ENCODE data around the gene PCCB. TPM values are rescaled to one million over a fixed set of nuclear protein-coding genes. Genes with fewer than 3 reads are reported as not detected.

PCCB gene
- total and polyA plus RNA-seq, 2 of the 8 experiments (the other 6 are each of a cell fraction or from before 2014, with no cell fraction given): 56.7 to 84.4 TPM

GRCh38 chr3:136247855-136248590 lies 2.1 kb upstream of the PCCB start:
- Histone ChIP-seq H2AFZ (ENCODE audit: low read length) (0 out of 2 replicates have a peak overlapping the region, but pooled peaks have one; percentile 10), H3K27ac (ENCODE audit: low read depth, low read length) (no peak overlapping the region), H3K4me2 (ENCODE audit: insufficient read depth in 1 of 2, low read depth in 2 of 2, low read length in 2 of 2) (no peak overlapping the region), H4K8ac (ENCODE audit: extremely low read depth, insufficient read depth, low read length) (no peak overlapping the region), H4K5ac (ENCODE audit: insufficient read length, low read depth, low read length) (no peak overlapping the region), H3K9ac (replicated peaks in 1 of 4; ENCODE audit: extremely low read depth in 1 of 4, low read depth in 3 of 4, low read length in 3 of 4) (peak overlapping the region in 1 of 4 experiments; percentile 4; a peak in 1 of 7 replicates), H3K27me3 (replicated peaks in 1 of 4; ENCODE audit: control insufficient read depth in 3 of 4, extremely low read depth in 1 of 4, insufficient read depth in 3 of 4, low read length in 3 of 4) (no peaks in the 10 kb centered on the region), H3K9me3 (ENCODE audit: insufficient read depth in 2 of 2, low read depth in 1 of 2, low read length in 1 of 2) (no peaks in the 10 kb centered on the region), H2AK5ac (ENCODE audit: low read depth, low read length) (no peak overlapping the region), H3K36me3 (ENCODE audit: control insufficient read depth in 2 of 4, insufficient read depth in 4 of 4, low read length in 3 of 4) (no peaks in the 10 kb centered on the region), H3K4me1 (replicated peaks in 1 of 4; ENCODE audit: control insufficient read depth in 3 of 4, insufficient read depth in 4 of 4, low read length in 3 of 4) (peaks cover 0 to 9% (median 5%) of the 10 kb centered on the region in 4 experiments; a peak in 5 of 7 replicates), H2BK12ac (ENCODE audit: low read depth, low read length) (peak overlapping the region; percentile 12; the same call in 1 of the 2 replicates), H3K23me2 (ENCODE audit: low read depth, low read length) (peaks cover 7% of the 10 kb centered on the region), H3K79me2 (ENCODE audit: control insufficient read depth in 1 of 2, insufficient read depth in 2 of 2, low read length in 2 of 2) (peaks cover 0 to 15% of the 10 kb centered on the region in 2 experiments; a peak in 2 of 4 replicates), H3K4me3 (ENCODE audit: extremely low read depth in 1 of 4, insufficient read depth in 2 of 4, low read depth in 3 of 4, low read length in 4 of 4) (no peak overlapping the region), H2BK120ac (replicated peaks; ENCODE audit: low read depth, low read length) (no peak overlapping the region), H3K56ac (replicated peaks; ENCODE audit: insufficient read length, low read depth, low read length) (no peak overlapping the region), H2BK5ac (ENCODE audit: low read depth, low read length) (no peak overlapping the region), H3K18ac (ENCODE audit: extremely low read depth, low read length) (no peak overlapping the region), H2BK15ac (ENCODE audit: low read length) (no peak overlapping the region), H3K23ac (ENCODE audit: insufficient read length) (no peak overlapping the region), H4K20me1 (replicated peaks in 1 of 2; ENCODE audit: control insufficient read depth in 1 of 2, insufficient read depth in 2 of 2, low read length in 2 of 2) (no peaks in the 10 kb centered on the region), H2BK20ac (ENCODE audit: low read length) (no peak overlapping the region), H4K91ac (replicated peaks; ENCODE audit: insufficient read length, low read length) (no peak overlapping the region), H3K79me1 (ENCODE audit: low read depth, low read length) (peaks cover 3% of the 10 kb centered on the region; the same call in 1 of the 2 replicates), H3K4ac (replicated peaks; ENCODE audit: insufficient read length, low read depth, low read length) (no peak overlapping the region), H3K14ac (ENCODE audit: insufficient read length) (no peak overlapping the region)
- FAIRE-seq (no peak), DNase-seq (ENCODE audit: low read depth in 1 of 2, low spot score in 2 of 2) (no peak)
- ChIA-PET CTCF (ENCODE audit: partially characterized antibody) (interaction anchor here (0.9 to 1.6 kb wide), 5 partner anchors 10 to 173 kb away, joined by 3 to 5 read pairs (median 3); no protein-coding TSS in a partner anchor), POLR2A (ENCODE audit: partially characterized antibody) (interaction anchor here (1.0 to 7.4 kb wide), 3 partner anchors 9 to 504 kb away, joined by 5 to 77 read pairs (median 7); partner anchors contain the start of genes MSL2 and STAG1)
- WGBS, 2 experiments (ENCODE audit: extremely low coverage in 1 of 2, insufficient coverage in 1 of 2, insufficient read length in 1 of 2, insufficient replicate concordance in 2 of 2, low coverage in 1 of 2, low lambda C conversion rate in 2 of 2, missing lambda C conversion rate in 1 of 2): 87% methylated on average over 4 of the region's 4 CpGs; no CpG with 5 or more reads in 1 of the 2 experiments
- no peak for TF ChIP-seq CBX8 (IDR thresholded peaks at IDR 0.05; ENCODE audit: borderline replicate concordance, low read depth, low read length)
- TF ChIP-seq SP2 (IDR thresholded peaks at IDR 0.05; ENCODE audit: low read length): no peak
- TF ChIP-seq HDAC2 (IDR thresholded peaks at IDR 0.05; ENCODE audit: borderline replicate concordance in 1 of 2, low read depth in 2 of 2, low read length in 2 of 2): no peak
- TF ChIP-seq GABPA (IDR thresholded peaks at IDR 0.05; ENCODE audit: borderline replicate concordance, insufficient read depth, low read length): no peak
- no peak for TF ChIP-seq CTCF (IDR thresholded peaks at IDR 0.05; ENCODE audit: control extremely low read depth in 1 of 3, insufficient read depth in 1 of 3, low read depth in 1 of 3, low read length in 3 of 3)
- no peak for TF ChIP-seq CREB1 (IDR thresholded peaks at IDR 0.05)
- TF ChIP-seq RXRA (IDR thresholded peaks at IDR 0.05; ENCODE audit: insufficient read depth, low read depth, low read length): no peak
- TF ChIP-seq SAP30 (IDR thresholded peaks at IDR 0.05; ENCODE audit: insufficient read depth, insufficient replicate concordance, low read length): no peak
- no peak for TF ChIP-seq SP4 (IDR thresholded peaks at IDR 0.05; ENCODE audit: low read length)
